Adrenal gland (tissue), 12 donors: ENCODE results near the gene AP2S1. TPM values are rescaled to one million over a fixed set of nuclear protein-coding genes. Genes with fewer than 3 reads are reported as not detected.

Source experiments
- DNase-seq, 7 donors: peaks; one replicate each; pipeline ENCODE4 v3.0.0-alpha.2; 2019 to 2020
- H3K27ac ChIP-seq, 5 donors: fragments of 200-600 bp; sonication (generic) in 4 of 5; 1 replicate in 3 of 5; 2 replicates in 2 of 5; pipeline versions ENCODE4 v1.5.1 to v1.8.0; 2016 to 2020; ENCODE audit warnings: mild to moderate bottlenecking in 1 of 5
- H3K27me3 ChIP-seq: fragments of 200-600 bp; 2 replicates; pipeline ENCODE4 v1.8.0; 2021
- H3K36me3 ChIP-seq, 2 donors: fragments of 200-600 bp; replicated peaks in 1 of 2; 1 replicate in 1 of 2; 2 replicates in 1 of 2; pipeline versions ENCODE4 v1.5.1 to v1.8.0; 2018 to 2022
- H3K4me1 ChIP-seq, 2 donors: fragments of 200-600 bp; replicated peaks in 1 of 2; 1 replicate in 1 of 2; 2 replicates in 1 of 2; pipeline versions ENCODE4 v1.5.1 to v1.8.0; 2018 to 2021
- H3K4me3 ChIP-seq, 4 donors: fragments of 200-600 bp; sonication (generic) in 3 of 4; one replicate each; pipeline ENCODE4 v1.5.1; 2016 to 2018
- H3K9me3 ChIP-seq, 3 donors: fragments of 200-600 bp; sonication (generic) in 1 of 3; replicated peaks in 1 of 3; 1 replicate in 2 of 3; 2 replicates in 1 of 3; pipeline versions ENCODE4 v1.5.1 to v1.8.0; 2016 to 2021
- CTCF ChIP-seq, 6 experiments: fragments of 450-650 bp in 4 of 6; fragments of 200-600 bp in 2 of 6; sonication (generic) in 1 of 6; IDR thresholded peaks; 1 replicate in 5 of 6; 2 replicates in 1 of 6; pipeline versions ENCODE4 v1.5.1 to v1.8.0; 2016 to 2021; ENCODE audit warnings: antibody characterized with exemption in 6 of 6, mild to moderate bottlenecking in 2 of 6, moderate library complexity in 1 of 6
- POLR2A ChIP-seq, 2 donors: fragments of 450-650 bp; IDR thresholded peaks; one replicate each; pipeline ENCODE4 v1.6.1; 2017; ENCODE audit warnings: antibody characterized with exemption in 2 of 2, mild to moderate bottlenecking in 2 of 2, moderate library complexity in 1 of 2
- WGBS, 4 donors: extraction: QIAGEN DNeasy Blood & Tissue Kit in 2 of 4; methylation state at CpG; one replicate each; pipeline versions ENCODE4 v1.1.5 to v1.1.7; 2013 to 2017; 5-methylcytosine and 5-hydroxymethylcytosine counted together
- intact Hi-C, 2 donors: fragments of 100-400 bp; cut with DNase I; formaldehyde crosslinking; loops; one replicate each; pipeline versions ENCODE4 v1.14.1 to v1.15.0; 2022 to 2023
- polyA plus RNA-seq, 3 donors: library from polyadenylated mRNA; stranded (reverse); fragments of 200-250 nt in 2 of 3; fragments of 350-450 nt in 1 of 3; fragmentation: Illumina TruSeq in 1 of 3; extraction: RNeasy Lipid Tissue Mini Kit (QIAGEN cat#74804) in 1 of 3; gene quantifications; one replicate each; pipeline ENCODE4 v1.2.3, GENCODE V29; 2013 to 2014
- total RNA-seq, 9 donors: library from RNA; depleted of rRNA in 4 of 9; stranded (reverse); fragments of >200 nt in 4 of 9; fragments of 120-200 nt in 1 of 9; fragmentation: NEBNext Ultra II Directional in 1 of 9; extraction: Animal tissue kit (Norgen Biotek cat#: 25700) in 1 of 9; gene quantifications; one replicate each; pipeline versions ENCODE4 v1.1.0 to v1.2.4, GENCODE V29; 2013 to 2023
- donor health status: healthy with polysubstance abuse.
- donor health status: Bipolar disorder and iron deficiency.
- donor health status: DM: yes; HTN: yes; CAD: no.
- donor health status: DM: no; HTN: no; CAD: no.
- donor health status: DM: no; HTN: no; CAD: no.
- donor health status: DM: yes; HTN: yes; CAD: no.

The AP2S1 gene
- total and polyA plus RNA-seq, 12 donors = 91.1 to 216 (median 166) TPM

GRCh38 chr19:46798713-46799112 is 51.9 kb downstream of the AP2S1 start:
- 88 to 100% (median 94%) methylated on average over 2 of the region's 2 CpGs for WGBS, 4 donors
- Histone ChIP-seq H3K4me3 (no peak overlapping the region), H3K4me1 (no peaks in the 10 kb centered on the region), H3K27ac (no peak overlapping the region), H3K27me3 (no peaks in the 10 kb centered on the region), H3K36me3 (no peaks in the 10 kb centered on the region), H3K9me3 (no peaks in the 10 kb centered on the region)
- intact Hi-C loops = no loop called here
- TF ChIP-seq CTCF (IDR thresholded peaks at IDR 0.05) (no peak), POLR2A (IDR thresholded peaks at IDR 0.05) (no peak)
- DNase-seq = no peak

- 86 to 100% (median 94%) methylated on average over 1 of the region's 1 CpG for WGBS, 4 donors
- TF ChIP-seq POLR2A (IDR thresholded peaks at IDR 0.05) (no peak), CTCF (IDR thresholded peaks at IDR 0.05) (no peak)
These were observed 52.8 kb downstream of the AP2S1 start for GRCh38 chr19:46797881-46798280.

GRCh38 chr19:46791944-46792343 is 58.7 kb downstream of the AP2S1 start:
- H3K36me3 ChIP-seq = no peaks in the 10 kb centered on the region
- H3K9me3 ChIP-seq = no peaks in the 10 kb centered on the region
- intact Hi-C loops = no loop called here
- peaks cover 0 to 8% of the 10 kb centered on the region in 2 donors for H3K4me1 ChIP-seq
- WGBS, 4 donors = 39 to 55% (median 45%) methylated on average over 5 of the region's 5 CpGs
- DNase-seq = no peak
- H3K27ac ChIP-seq = no peak overlapping the region
- H3K27me3 ChIP-seq = no peaks in the 10 kb centered on the region
- H3K4me3 ChIP-seq = no peak overlapping the region
- TF ChIP-seq CTCF (IDR thresholded peaks at IDR 0.05) (no peak), POLR2A (IDR thresholded peaks at IDR 0.05) (no peak)

More at GRCh38 chr19:46797881-46798280, 52.8 kb downstream of the AP2S1 start:
- Histone ChIP-seq H3K27ac (no peak overlapping the region), H3K27me3 (no peaks in the 10 kb centered on the region), H3K36me3 (no peaks in the 10 kb centered on the region), H3K4me3 (no peak overlapping the region), H3K4me1 (no peaks in the 10 kb centered on the region), H3K9me3 (no peaks in the 10 kb centered on the region)
- intact Hi-C loops = no loop called here
- no peak for DNase-seq

GRCh38 chr19:46789371-46789770 is 61.3 kb downstream of the AP2S1 start:
- intact Hi-C loops = no loop called here
- Histone ChIP-seq H3K4me3 (no peak overlapping the region), H3K36me3 (no peaks in the 10 kb centered on the region), H3K27me3 (peaks cover 4% of the 10 kb centered on the region), H3K4me1 (peaks cover 0 to 19% of the 10 kb centered on the region in 2 donors), H3K27ac (no peak overlapping the region), H3K9me3 (no peaks in the 10 kb centered on the region)
- 73 to 84% (median 82%) methylated on average over 3 to 8 of the region's 8 CpGs for WGBS, 4 donors
- TF ChIP-seq POLR2A (IDR thresholded peaks at IDR 0.05) (no peak), CTCF (IDR thresholded peaks at IDR 0.05) (no peak)
- DNase-seq = no peak
